Activated naive CD4-positive, alpha-beta T cell treated with anti-CD3 and anti-CD28 coated beads, Interleukin-2, amount 50 U/mL, for 16 hours (primary cell): ENCODE results near the gene ZNF302.
A peak's percentile ranks its signal among the peaks of the same experiment; 100 is the strongest.

Experiments
- DNase-seq: peaks from one replicate; pipeline ENCODE4 v3.0.0-alpha.2; 2020

ZNF302 gene

GRCh38 chr19:34733746-34734536, 56.5 kb downstream of the ZNF302 start, which contains the start of gene ZNF181:
Gene ZNF181 (plus strand): TSS chr19:34734243. CDS start chr19:34735038, 795 bp downstream.
- peak; percentile 82 for DNase-seq

- DNase-seq: no peak
Measured at GRCh38 chr19:34734537-34735103, 57.1 kb downstream of the ZNF302 start.
